H1 (cell line): ENCODE measurements around the gene B4GALT7. TPM values are rescaled to one million over a fixed set of nuclear protein-coding genes. Genes with fewer than 3 reads are reported as not detected.

ENCODE experiments used
- CTCF ChIA-PET: fragments of 300-600 bp; sonication (Branson Sonifier 250); formaldehyde crosslinking; loops from one replicate; lab custom pipeline; 2021; ENCODE audit not compliant: partially characterized antibody; lab: Charles Lee
- POLR2A ChIA-PET: fragments of 300-600 bp; sonication (Branson Sonifier 250); formaldehyde crosslinking; loops from one replicate; lab custom pipeline; 2021; ENCODE audit warnings: inconsistent platforms; ENCODE audit not compliant: partially characterized antibody; lab: Charles Lee
- DNase-seq, 2 experiments: peaks; one replicate each; pipeline versions ENCODE4 v3.0.0 to v3.0.0-alpha.2; 2010 to 2022; ENCODE audit warnings: low spot score in 2 of 2, low read depth in 1 of 2, mixed read lengths in 1 of 2
- FAIRE-seq: peaks from 2 replicates; lab custom pipeline; 2011; peaks lifted over from hg19 to GRCh38; lab: Jason Lieb, UNC
- H2AFZ ChIP-seq: 2 replicates; pipeline ENCODE4 v1.8.1; 2012; ENCODE audit warnings: low read length, inconsistent platforms
- H2AK5ac ChIP-seq: 2 replicates; pipeline ENCODE4 v1.6.1; 2013; ENCODE audit warnings: low read depth, low read length
- H2BK120ac ChIP-seq: replicated peaks from 2 replicates; pipeline ENCODE3; 2013; ENCODE audit warnings: low read depth, low read length, inconsistent platforms
- H2BK12ac ChIP-seq: 2 replicates; pipeline ENCODE4 v1.6.1; 2013; ENCODE audit warnings: low read depth, low read length
- H2BK15ac ChIP-seq: 2 replicates; pipeline ENCODE4 v1.6.1; 2013; ENCODE audit warnings: low read length
- H2BK20ac ChIP-seq: 2 replicates; pipeline ENCODE4 v1.6.1; 2013; ENCODE audit warnings: low read length
- H2BK5ac ChIP-seq: 2 replicates; pipeline ENCODE4 v1.6.1; 2013; ENCODE audit warnings: low read depth, low read length
- H3K14ac ChIP-seq: 2 replicates; pipeline ENCODE4 v1.6.1; 2013; ENCODE audit warnings: inconsistent platforms; ENCODE audit not compliant: insufficient read length
- H3K18ac ChIP-seq: 2 replicates; pipeline ENCODE4 v1.6.1; 2013; ENCODE audit warnings: low read length; ENCODE audit errors: extremely low read depth
- H3K23ac ChIP-seq: 2 replicates; pipeline ENCODE4 v1.6.1; 2013; ENCODE audit warnings: inconsistent platforms; ENCODE audit not compliant: insufficient read length
- H3K23me2 ChIP-seq: 2 replicates; pipeline ENCODE4 v1.6.1; 2013; ENCODE audit warnings: low read depth, low read length
- H3K27ac ChIP-seq: 2 replicates; pipeline ENCODE4 v1.6.1; 2011; ENCODE audit warnings: low read depth, low read length, inconsistent platforms
- H3K27me3 ChIP-seq, 4 experiments: replicated peaks in 1 of 4; 1 replicate in 1 of 4; 2 replicates in 3 of 4; pipeline versions ENCODE4 v1.6.1 to v1.8.1; 2011 to 2013; ENCODE audit warnings: low read length in 3 of 4, mild to moderate bottlenecking in 3 of 4, inconsistent platforms in 2 of 4, mixed read lengths in 2 of 4, moderate library complexity in 1 of 4; ENCODE audit not compliant: control insufficient read depth in 3 of 4, insufficient read depth in 3 of 4; ENCODE audit errors: extremely low read depth in 1 of 4
- H3K36me3 ChIP-seq, 4 experiments: 2 replicates each; pipeline versions ENCODE4 v1.6.1 to v1.8.1; 2011 to 2013; ENCODE audit warnings: mild to moderate bottlenecking in 4 of 4, low read length in 3 of 4, moderate library complexity in 2 of 4, control low read depth in 1 of 4, inconsistent platforms in 1 of 4; ENCODE audit not compliant: insufficient read depth in 4 of 4, control insufficient read depth in 2 of 4
- H3K4ac ChIP-seq: replicated peaks from 2 replicates; pipeline ENCODE3; 2013; ENCODE audit warnings: low read length, low read depth, mixed read lengths, inconsistent platforms; ENCODE audit not compliant: insufficient read length
- H3K4me1 ChIP-seq, 4 experiments: replicated peaks in 1 of 4; 1 replicate in 1 of 4; 2 replicates in 3 of 4; pipeline versions ENCODE4 v1.6.1 to v1.8.1; 2011 to 2013; ENCODE audit warnings: low read length in 3 of 4, inconsistent platforms in 2 of 4, mixed read lengths in 1 of 4; ENCODE audit not compliant: insufficient read depth in 4 of 4, control insufficient read depth in 3 of 4
- H3K4me2 ChIP-seq, 2 experiments: 2 replicates each; pipeline versions ENCODE4 v1.6.1 to v1.8.1; 2011 to 2013; ENCODE audit warnings: low read depth in 2 of 2, low read length in 2 of 2, control low read depth in 1 of 2, inconsistent platforms in 1 of 2, mild to moderate bottlenecking in 1 of 2; ENCODE audit not compliant: insufficient read depth in 1 of 2
- H3K4me3 ChIP-seq, 4 experiments: fragments of 200-600, 300-600 bp in 1 of 4; sonication (generic), shearing (Covaris generic), sonication (Bioruptor Twin) in 1 of 4; 2 replicates each; pipeline versions ENCODE4 v1.5.1 to v1.8.1; 2011 to 2016; ENCODE audit warnings: low read length in 4 of 4, low read depth in 3 of 4, control low read depth in 2 of 4, inconsistent platforms in 2 of 4, mild to moderate bottlenecking in 2 of 4, mixed read lengths in 1 of 4, moderate library complexity in 1 of 4; ENCODE audit not compliant: insufficient read depth in 2 of 4; ENCODE audit errors: extremely low read depth in 1 of 4
- H3K56ac ChIP-seq: replicated peaks from 2 replicates; pipeline ENCODE3; 2013; ENCODE audit warnings: low read depth, mild to moderate bottlenecking, mixed read lengths, low read length, inconsistent platforms; ENCODE audit not compliant: insufficient read length
- H3K79me1 ChIP-seq: 2 replicates; pipeline ENCODE4 v1.6.1; 2013; ENCODE audit warnings: low read depth, low read length, control low read depth
- H3K79me2 ChIP-seq, 2 experiments: 2 replicates each; pipeline versions ENCODE4 v1.6.1 to v1.8.1; 2012 to 2013; ENCODE audit warnings: low read length in 2 of 2, mild to moderate bottlenecking in 2 of 2, inconsistent platforms in 1 of 2; ENCODE audit not compliant: insufficient read depth in 2 of 2, control insufficient read depth in 1 of 2
- H3K9ac ChIP-seq, 4 experiments: replicated peaks in 1 of 4; 1 replicate in 1 of 4; 2 replicates in 3 of 4; pipeline versions ENCODE4 v1.6.1 to v1.8.1; 2011 to 2013; ENCODE audit warnings: low read depth in 3 of 4, low read length in 3 of 4, control low read depth in 2 of 4, mild to moderate bottlenecking in 2 of 4, moderate library complexity in 2 of 4, inconsistent platforms in 1 of 4; ENCODE audit errors: extremely low read depth in 1 of 4
- H3K9me3 ChIP-seq, 2 experiments: 2 replicates each; pipeline versions ENCODE4 v1.6.1 to v1.8.1; 2012 to 2013; ENCODE audit warnings: mild to moderate bottlenecking in 2 of 2, moderate library complexity in 2 of 2, control low read depth in 1 of 2, inconsistent platforms in 1 of 2, low read depth in 1 of 2, low read length in 1 of 2, mixed read lengths in 1 of 2; ENCODE audit not compliant: insufficient read depth in 2 of 2
- H4K20me1 ChIP-seq, 2 experiments: replicated peaks in 1 of 2; 2 replicates each; pipeline versions ENCODE3 to v1.8.1; 2011 to 2013; ENCODE audit warnings: inconsistent platforms in 2 of 2, low read length in 2 of 2, mild to moderate bottlenecking in 1 of 2; ENCODE audit not compliant: insufficient read depth in 2 of 2, control insufficient read depth in 1 of 2
- H4K5ac ChIP-seq: 2 replicates; pipeline ENCODE4 v1.6.1; 2013; ENCODE audit warnings: low read length, low read depth, mixed read lengths, inconsistent platforms; ENCODE audit not compliant: insufficient read length
- H4K8ac ChIP-seq: 2 replicates; pipeline ENCODE4 v1.8.0; 2013; ENCODE audit warnings: mild to moderate bottlenecking, moderate library complexity, low read length, inconsistent platforms; ENCODE audit not compliant: insufficient read depth; ENCODE audit errors: extremely low read depth
- H4K91ac ChIP-seq: replicated peaks from 2 replicates; pipeline ENCODE3; 2013; ENCODE audit warnings: low read length, mixed read lengths, inconsistent platforms; ENCODE audit not compliant: insufficient read length
- ATF2 ChIP-seq: IDR thresholded peaks from 2 replicates; pipeline ENCODE4 v1.6.1; 2012; ENCODE audit warnings: low read length, inconsistent platforms
- JUND ChIP-seq: IDR thresholded peaks from 2 replicates; pipeline ENCODE4 v1.6.1; 2011; ENCODE audit warnings: mild to moderate bottlenecking, improper control_type of control experiment, low read length
- POLR2A ChIP-seq, 2 experiments: IDR thresholded peaks; 1 replicate in 1 of 2; 2 replicates in 1 of 2; pipeline ENCODE4 v1.6.1; 2011; ENCODE audit warnings: low read depth in 2 of 2, low read length in 2 of 2, mild to moderate bottlenecking in 2 of 2; ENCODE audit errors: control extremely low read depth in 1 of 2
- POU5F1 ChIP-seq: IDR thresholded peaks from 2 replicates; pipeline ENCODE4 v1.6.1; 2011; ENCODE audit warnings: low read depth, mild to moderate bottlenecking, low read length, moderate library complexity
- TBP ChIP-seq: IDR thresholded peaks from 2 replicates; pipeline ENCODE4 v1.6.1; 2011; ENCODE audit warnings: low read depth, low read length, improper control_type of control experiment
- TEAD4 ChIP-seq: IDR thresholded peaks from 2 replicates; pipeline ENCODE4 v1.6.1; 2012; ENCODE audit warnings: low read depth, low read length, inconsistent platforms, mixed read lengths
- WGBS, 2 experiments: shearing (Covaris generic) in 1 of 2; methylation state at CpG; one replicate each; pipeline versions ENCODE4 v1.1.6 to v1.1.7; 2013 to 2015; ENCODE audit warnings: low lambda C conversion rate in 2 of 2, mixed read lengths in 2 of 2, inconsistent platforms in 1 of 2, low coverage in 1 of 2, missing lambda C conversion rate in 1 of 2; ENCODE audit not compliant: insufficient replicate concordance in 2 of 2, insufficient coverage in 1 of 2, insufficient read length in 1 of 2; ENCODE audit errors: extremely low coverage in 1 of 2, missing lambda C conversion rate in 1 of 2; 5-methylcytosine and 5-hydroxymethylcytosine counted together
- polyA plus RNA-seq, 7 experiments: library from polyadenylated mRNA; depleted of rRNA in 3 of 7; stranded (reverse) in 5 of 7; unstranded in 2 of 7; fragments of >200 nt in 5 of 7; fragments of 200-250 nt in 2 of 7; gene quantifications; 1 replicate in 5 of 7; 2 replicates in 1 of 7; 4 replicates in 1 of 7; pipeline versions ENCODE4 v1.2.1 to v1.2.3, GENCODE V29; 2011 to 2013; ENCODE audit warnings: missing spikeins in 2 of 7, mixed read lengths in 2 of 7
- total RNA-seq: library from RNA; stranded (reverse); fragmentation: NEBNext Ultra II Directional; extraction: Animal tissue kit (Norgen Biotek cat#: 25700); gene quantifications from 2 replicates; pipeline ENCODE4 v1.2.1, GENCODE V29; 2021

Gene B4GALT7
- total and polyA plus RNA-seq, 2 of the 8 experiments (the other 6 are each of a cell fraction or from before 2014, with no cell fraction given): 18.7 to 31.9 TPM

- no peak overlapping the region for H2BK12ac ChIP-seq
- H3K27ac ChIP-seq: no peak overlapping the region
- no peaks in the 10 kb centered on the region for H3K27me3 ChIP-seq
- H3K9me3 ChIP-seq: no peaks in the 10 kb centered on the region
- no peak overlapping the region for H2BK20ac ChIP-seq
- no peak overlapping the region for H4K8ac ChIP-seq
- H2AK5ac ChIP-seq: no peak overlapping the region
- H3K36me3 ChIP-seq: peaks cover 11 to 32% (median 22%) of the 10 kb centered on the region in 4 experiments; a peak in 6 of 8 replicates
- no peak overlapping the region for H2BK15ac ChIP-seq
- no peak overlapping the region for H2BK120ac ChIP-seq
- peaks cover 2% of the 10 kb centered on the region; the same call in 1 of the 2 replicates for H3K23me2 ChIP-seq
- peaks cover 0 to 4% of the 10 kb centered on the region in 2 experiments; a peak in 1 of 4 replicates for H3K79me2 ChIP-seq
- no peak overlapping the region for H4K91ac ChIP-seq
- peak overlapping the region; percentile 50 to 89 (median 82) for H3K4me3 ChIP-seq
- peak overlapping the region in 3 of 4 experiments; percentile 72 to 84 (median 81); a peak in 2 of 7 replicates for H3K9ac ChIP-seq
- H3K4me2 ChIP-seq: peak overlapping the region; percentile 60 to 74
- peaks cover 2 to 4% of the 10 kb centered on the region in 2 experiments for H4K20me1 ChIP-seq
- no peak overlapping the region for H3K14ac ChIP-seq
- H3K18ac ChIP-seq: no peak overlapping the region
- WGBS, 2 experiments: 94% methylated on average over 13 of the region's 13 CpGs; no CpG with 5 or more reads in 1 of the 2 experiments
- H3K4me1 ChIP-seq: no peaks in the 10 kb centered on the region
- H2BK5ac ChIP-seq: no peak overlapping the region
- H3K4ac ChIP-seq: no peak overlapping the region
- POLR2A ChIA-PET: interaction anchor here (0.7 to 2.8 kb wide), 13 partner anchors 8 to 619 kb away, joined by 3 to 19 read pairs (median 6); partner anchors contain the start of gene DDX41
- no peaks in the 10 kb centered on the region; the same call in 1 of the 2 replicates for H3K79me1 ChIP-seq
- H3K56ac ChIP-seq: no peak overlapping the region
- DNase-seq (no peak), FAIRE-seq (no peak)
- CTCF ChIA-PET: no interaction called here
- TF ChIP-seq JUND (no peak), TBP (no peak), ATF2 (no peak), POU5F1 (no peak), POLR2A (IDR thresholded peaks at IDR 0.05; ENCODE audit: control extremely low read depth in 1 of 2, low read depth in 2 of 2, low read length in 2 of 2) (no peak), TEAD4 (no peak)
- H3K23ac ChIP-seq: no peak overlapping the region
- no peak overlapping the region for H2AFZ ChIP-seq
- no peak overlapping the region for H4K5ac ChIP-seq
Observed at GRCh38 chr5:177592905-177593304, 7.0 kb upstream of the B4GALT7 start.
